ENCODE data around the gene RAB8B.
A peak's percentile ranks its signal among the peaks of the same experiment; 100 is the strongest.

Gene RAB8B

GRCh38 chr15:63277038-63277892 lies 87.9 kb downstream of the RAB8B start, which contains the start of gene APH1B:
Gene APH1B, plus strand, starts transcription at chr15:63277605. Its CDS starts 19 bp downstream, at chr15:63277624.
- peak; percentile 54 to 79 for DNase-seq

- no peak for DNase-seq
Measured at GRCh38 chr15:63277893-63278456, 88.6 kb downstream of the RAB8B start.

DNA sequence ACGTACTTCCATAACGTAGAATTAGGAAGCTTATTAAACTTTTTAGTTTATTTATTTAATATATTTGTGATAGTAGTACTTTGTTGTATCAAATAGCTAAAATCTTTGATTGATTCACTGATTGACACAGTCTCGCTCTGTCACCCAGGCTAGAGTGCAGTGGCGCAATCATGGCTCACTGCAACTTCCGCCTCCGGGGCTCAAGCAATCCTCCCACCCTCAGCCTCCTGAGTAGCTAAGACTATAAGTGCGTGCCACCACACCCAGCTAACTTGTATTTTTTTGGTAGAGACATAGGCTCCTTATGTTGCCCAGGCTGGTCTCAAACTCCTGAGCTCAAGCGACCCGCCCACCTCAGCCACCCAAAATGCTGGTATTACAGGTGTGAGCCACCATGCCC lies 93.7 kb downstream of the RAB8B start:
- peak; percentile 60 to 67 for DNase-seq

GRCh38 chr15:63284335-63284734 lies 94.9 kb downstream of the RAB8B start:
- DNase-seq: no peak

- no peak for DNase-seq
Measured at GRCh38 chr15:63287109-63287508, 97.7 kb downstream of the RAB8B start.

DNA sequence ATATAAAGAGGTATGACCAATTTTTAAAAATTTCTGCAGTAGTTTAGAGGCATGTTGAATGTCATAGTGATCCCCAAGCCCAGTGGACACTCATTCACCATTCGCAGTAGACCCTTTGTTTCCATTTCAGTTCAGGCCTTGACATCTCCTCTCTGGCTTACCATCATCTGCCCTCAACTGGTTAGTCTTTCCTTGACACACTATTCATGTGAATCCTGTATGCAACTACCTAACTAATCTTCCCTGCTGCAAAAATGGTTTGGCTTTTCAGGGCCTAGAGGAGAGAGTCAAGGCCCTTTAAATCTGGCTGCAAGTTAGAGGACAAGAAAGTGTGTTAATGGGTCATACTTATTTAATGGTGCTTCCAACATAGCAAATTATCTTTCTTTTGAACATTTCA lies 98.9 kb downstream of the RAB8B start:
- no peak for DNase-seq

DNA sequence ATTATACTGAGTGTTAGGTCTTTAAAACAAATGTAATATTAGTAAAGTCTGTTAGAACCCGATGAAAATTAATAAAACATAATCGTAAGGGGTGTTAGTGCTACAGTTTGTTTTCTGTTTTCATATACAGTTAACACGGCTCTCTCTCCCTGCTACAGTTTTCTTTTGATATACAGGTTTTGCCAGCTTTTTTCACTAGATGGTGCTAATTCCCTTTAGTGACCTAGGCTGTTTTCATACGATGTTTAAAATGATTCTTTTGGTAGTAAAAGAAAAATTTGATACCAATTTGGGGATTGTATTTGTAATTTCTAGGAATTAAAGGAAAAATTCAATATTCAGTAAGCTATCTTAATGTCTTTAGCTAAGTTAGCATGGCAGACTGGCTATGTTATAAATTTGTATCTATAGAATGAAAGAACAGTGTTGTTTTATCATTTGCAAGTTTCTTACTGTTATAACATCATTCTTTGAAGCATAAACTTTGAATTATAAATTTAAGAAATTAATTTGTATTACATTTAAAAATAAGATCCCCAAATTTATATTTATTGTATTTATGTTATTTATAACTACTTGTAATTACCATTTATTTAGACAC lies 99.5 kb downstream of the RAB8B start:
- peak; percentile 59 to 68 for DNase-seq

GRCh38 chr15:63291507-63291906 lies 102.1 kb downstream of the RAB8B start:
- DNase-seq: no peak

DNA sequence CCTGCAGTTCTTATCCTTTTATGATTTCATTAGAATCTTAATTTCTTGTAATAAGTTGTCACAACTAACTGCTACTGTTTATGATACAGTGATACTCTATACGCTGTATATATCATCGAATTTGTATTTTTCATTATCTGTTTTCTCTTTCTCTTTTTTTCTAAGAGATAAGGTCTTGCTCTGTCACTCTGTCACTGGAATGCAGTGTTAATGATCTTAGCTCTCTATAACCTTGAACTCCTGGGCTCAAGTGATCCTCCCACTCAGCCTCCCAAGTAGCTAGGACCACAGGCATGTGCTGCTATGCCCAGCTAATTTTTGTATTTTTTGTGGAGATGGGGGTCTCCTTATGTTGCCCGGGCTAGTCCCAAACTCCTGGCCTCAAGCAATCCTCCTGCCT lies 102.8 kb downstream of the RAB8B start:
- DNase-seq: no peak

DNA sequence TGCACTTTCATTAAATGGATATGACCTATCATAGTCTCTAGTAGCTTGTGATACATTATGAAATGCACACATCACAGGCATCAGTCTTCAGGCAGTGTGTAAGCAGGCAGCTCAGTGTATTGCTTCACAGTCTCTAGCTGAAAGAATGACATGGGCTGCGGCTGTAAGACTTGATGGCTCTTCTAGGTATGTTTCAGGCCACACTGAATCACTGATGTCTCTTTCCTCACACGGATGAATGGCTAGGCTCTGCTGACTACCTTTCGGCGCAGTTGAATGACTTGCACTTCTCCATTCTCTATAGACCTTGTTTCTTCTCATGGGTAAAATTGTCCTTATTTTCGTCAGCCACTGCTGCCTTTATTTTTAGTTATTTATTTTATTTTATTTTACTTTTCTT lies 103.4 kb downstream of the RAB8B start:
- no peak for DNase-seq

- no peak for DNase-seq
Measured at GRCh38 chr15:63294359-63294758, 105.0 kb downstream of the RAB8B start.

DNA sequence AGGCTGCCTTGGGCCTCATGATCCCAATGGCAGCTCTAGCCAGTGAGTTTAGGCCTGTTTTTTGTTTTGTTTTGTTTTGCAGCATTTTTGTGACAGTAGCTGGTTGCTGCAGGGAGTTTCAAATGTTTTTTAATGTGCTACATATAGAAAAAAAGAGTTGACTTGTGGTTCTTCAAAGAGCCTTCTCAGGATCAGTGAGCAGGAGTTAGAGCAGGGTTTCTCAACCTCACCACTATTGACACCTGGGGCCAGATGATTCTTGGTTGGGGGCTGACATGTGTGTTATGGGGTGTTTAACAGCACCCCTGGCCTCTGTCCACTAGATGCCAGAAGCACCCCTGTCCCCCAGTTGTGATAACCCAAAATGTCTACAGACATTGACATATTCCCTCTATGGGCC lies 105.9 kb downstream of the RAB8B start:
- no peak for DNase-seq

GRCh38 chr15:63296195-63296594 lies 106.8 kb downstream of the RAB8B start:
- no peak for DNase-seq

- no peak for DNase-seq
Measured at GRCh38 chr15:63299943-63300575, 110.7 kb downstream of the RAB8B start.

- no peak for DNase-seq
Measured at GRCh38 chr15:63301088-63301487, 111.7 kb downstream of the RAB8B start.

DNA sequence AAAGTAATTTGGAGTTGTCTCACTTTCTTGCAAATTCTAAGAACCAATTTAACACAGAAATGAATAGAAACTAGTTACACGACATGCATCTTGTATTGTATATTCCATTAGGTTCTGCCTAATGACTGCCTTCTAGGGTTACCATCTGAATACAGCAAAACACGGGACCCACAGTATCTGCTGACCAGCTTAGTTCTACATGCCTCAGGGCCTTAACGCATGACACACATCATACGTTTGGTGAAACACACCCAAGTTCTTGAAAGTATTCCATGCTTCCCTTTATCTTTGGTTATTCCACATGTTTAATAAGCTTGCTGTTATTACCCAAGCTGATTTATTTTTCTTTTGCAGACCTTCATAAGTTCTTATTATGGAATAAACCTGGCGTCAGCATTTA lies 115.9 kb downstream of the RAB8B start:
- no peak for DNase-seq

DNA sequence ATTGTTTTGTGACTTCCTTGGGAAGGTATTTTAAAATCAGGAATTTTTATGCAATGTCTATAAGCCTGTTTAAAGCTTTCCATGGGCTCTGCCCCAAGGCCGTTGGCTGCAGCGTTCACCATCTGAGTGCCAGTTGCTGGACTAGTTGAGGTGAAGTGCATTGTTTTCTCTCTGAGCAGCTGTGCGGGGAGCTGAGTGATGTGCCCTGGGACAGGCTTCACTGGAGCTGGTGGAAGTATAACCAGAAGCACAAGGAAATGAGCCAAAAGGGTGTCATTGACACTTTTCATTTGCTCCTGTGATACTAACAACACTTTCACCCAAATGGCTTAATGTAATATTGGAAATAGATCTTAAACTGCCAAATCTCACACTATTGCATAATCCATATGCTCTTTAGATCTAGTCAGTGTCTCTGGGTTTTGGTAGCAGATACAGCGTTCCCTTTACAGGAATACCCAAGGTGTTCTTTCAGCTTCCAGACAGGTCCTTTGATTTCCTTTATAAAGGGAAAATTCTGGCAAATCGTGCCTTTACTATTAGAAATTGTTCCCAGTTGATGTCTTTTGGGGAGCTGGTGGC lies 117.2 kb downstream of the RAB8B start:
- DNase-seq: no peak

DNA sequence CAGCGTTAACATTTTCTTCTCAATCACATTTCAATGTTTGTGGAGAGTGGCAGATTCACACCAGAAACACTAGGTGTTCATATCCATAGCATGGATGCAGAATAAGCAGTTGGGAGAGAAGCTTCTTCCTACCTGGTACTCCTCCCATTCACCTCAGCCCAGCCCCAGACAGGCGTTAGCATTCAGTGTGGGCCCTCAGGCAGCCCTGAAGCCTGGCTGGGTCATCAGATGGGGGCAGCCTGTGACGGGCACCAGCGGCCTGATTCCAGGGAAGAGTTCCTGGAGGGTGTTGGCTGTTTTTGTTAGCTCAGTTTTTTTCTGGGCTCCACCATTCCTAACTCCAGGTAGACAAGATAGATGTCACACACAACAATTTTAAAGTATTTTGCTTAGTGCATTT lies 119.1 kb downstream of the RAB8B start:
- no peak for DNase-seq

- no peak for DNase-seq
Measured at GRCh38 chr15:63308947-63309346, 119.5 kb downstream of the RAB8B start.

- DNase-seq: no peak
Measured at GRCh38 chr15:63310646-63311045, 121.2 kb downstream of the RAB8B start.

GRCh38 chr15:63312286-63312685 lies 122.9 kb downstream of the RAB8B start:
- DNase-seq: no peak

DNA sequence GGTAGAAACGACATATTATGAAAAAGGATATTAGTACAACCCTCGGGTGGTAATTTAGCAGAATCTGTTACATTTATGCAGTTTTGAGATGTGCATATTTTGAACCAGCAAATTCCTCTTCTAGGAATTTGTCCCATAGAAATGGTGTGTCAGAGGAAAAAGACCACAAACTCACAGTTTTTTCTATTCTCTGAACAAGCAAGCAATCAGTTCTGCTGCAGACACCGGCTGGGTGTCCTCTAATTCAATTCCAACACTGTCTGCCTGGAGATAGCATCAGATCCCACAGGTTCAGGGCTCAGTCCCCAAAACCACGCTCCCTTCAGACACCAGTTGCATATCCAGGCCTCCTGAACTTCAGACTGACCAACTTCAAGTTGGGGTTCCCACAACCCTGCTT lies 124.4 kb downstream of the RAB8B start:
- DNase-seq: no peak

- DNase-seq: no peak
Measured at GRCh38 chr15:63314409-63314808, 125.0 kb downstream of the RAB8B start.

All from AML-193 (cell line).